HG02943 (cell line): ENCODE results near the gene RPL15.
"Not testable (repeated sequence)": the region's sequence is repeated elsewhere in the genome, so short reads cannot be mapped to it uniquely, and the experiment has no call there.

ENCODE experiments used
- ATAC-seq: cut with Tn5 transposase; IDR thresholded peaks from one replicate; pipeline ENCODE4 v1.9.1; 2021; ENCODE audit warnings: mild to moderate bottlenecking, low read depth, moderate library complexity; ENCODE audit not compliant: unreplicated experiment

Gene RPL15

GRCh38 chr3:23888617-23889228 is 28.2 kb upstream of the RPL15 start:
- ATAC-seq: no peak

- no peak for ATAC-seq
Measured at GRCh38 chr3:23889386-23889785, 27.5 kb upstream of the RPL15 start.

- no peak for ATAC-seq
Measured at GRCh38 chr3:23889950-23890349, 27.0 kb upstream of the RPL15 start.

DNA sequence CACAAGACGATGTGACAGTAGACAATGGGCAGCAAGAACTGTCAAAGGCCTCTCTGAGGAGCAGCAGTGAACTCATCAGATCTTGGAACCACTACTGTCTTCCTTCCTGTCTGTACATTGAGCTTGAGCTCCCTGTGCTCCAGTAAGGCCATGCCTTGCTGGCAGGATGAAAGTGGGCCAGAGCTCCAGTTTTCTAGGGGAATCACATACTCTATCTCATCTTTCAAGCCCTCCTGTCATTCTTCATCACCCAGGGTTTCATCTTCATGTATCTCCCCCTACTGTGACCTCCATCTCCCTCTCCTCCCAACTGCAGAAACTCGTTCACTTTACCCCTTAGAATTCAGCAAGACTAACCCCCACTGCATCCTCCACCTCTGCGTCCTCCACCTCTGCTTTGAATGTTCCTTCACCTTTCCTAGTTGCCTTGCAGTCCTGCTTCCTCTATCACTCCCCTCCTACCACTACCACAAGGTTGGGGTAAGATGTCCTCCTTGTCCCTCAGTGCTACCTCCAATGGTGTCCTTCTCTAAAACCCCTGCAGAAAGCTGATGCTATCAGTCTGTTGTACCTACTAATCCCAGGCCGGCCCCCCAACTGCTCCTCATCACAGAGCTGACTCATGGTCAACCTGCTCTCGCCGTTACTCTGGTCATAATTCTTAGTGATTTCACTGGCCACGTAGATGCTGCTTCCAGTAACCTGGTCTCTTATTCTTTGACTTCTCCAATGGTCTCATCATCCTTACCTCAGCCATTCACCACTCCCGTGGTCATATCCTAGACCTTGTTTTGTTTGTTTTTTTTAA is 22.5 kb upstream of the RPL15 start:
- no peak for ATAC-seq

- no peak for ATAC-seq
Measured at GRCh38 chr3:23895181-23895580, 21.8 kb upstream of the RPL15 start.

DNA sequence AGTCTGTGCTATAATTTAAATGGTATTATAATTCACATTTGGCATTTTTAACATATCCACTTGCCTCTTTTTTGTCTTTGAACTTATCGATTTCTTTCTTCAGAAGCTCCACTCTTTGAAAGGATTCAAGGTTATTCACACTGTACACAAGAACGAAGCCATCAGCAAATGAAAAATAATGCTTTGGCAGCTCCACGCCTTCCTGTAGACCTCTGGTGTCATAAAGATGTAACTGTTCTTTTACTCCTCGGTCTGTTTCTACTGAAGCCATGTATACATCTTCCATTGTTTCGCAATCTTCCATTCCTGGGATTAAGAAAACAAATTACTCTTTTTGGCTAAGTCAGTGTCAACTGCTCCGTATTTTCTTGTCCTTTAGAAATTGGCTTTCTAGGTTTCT is 16.2 kb upstream of the RPL15 start:
- ATAC-seq: no peak

GRCh38 chr3:23904545-23904944 is 12.4 kb upstream of the RPL15 start:
- no peak for ATAC-seq

GRCh38 chr3:23909341-23909740 is 7.6 kb upstream of the RPL15 start:
- no peak for ATAC-seq

DNA sequence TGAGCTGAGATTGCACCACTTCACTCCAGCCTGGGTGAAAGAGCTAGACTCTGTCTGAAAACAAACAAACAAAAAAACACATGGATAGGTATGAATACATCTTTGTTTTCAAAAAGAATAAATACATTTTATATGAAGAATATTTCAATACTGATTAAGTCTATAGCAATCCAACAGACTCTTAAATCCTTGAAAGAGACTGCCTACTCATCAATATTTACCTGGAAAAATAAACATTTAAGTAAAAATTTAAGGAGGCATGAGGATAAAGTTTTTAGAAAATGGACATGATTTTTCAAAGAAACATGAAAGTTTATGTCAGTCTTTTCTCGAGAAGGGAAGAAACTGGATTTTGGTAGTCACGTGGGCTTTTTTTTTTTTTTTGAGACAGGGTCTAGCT is 5.5 kb upstream of the RPL15 start:
- no peak for ATAC-seq

GRCh38 chr3:23912335-23912734 is 4.6 kb upstream of the RPL15 start:
- not testable (repeated sequence) for ATAC-seq

GRCh38 chr3:23913182-23913581 is 3.8 kb upstream of the RPL15 start:
- no peak for ATAC-seq

DNA sequence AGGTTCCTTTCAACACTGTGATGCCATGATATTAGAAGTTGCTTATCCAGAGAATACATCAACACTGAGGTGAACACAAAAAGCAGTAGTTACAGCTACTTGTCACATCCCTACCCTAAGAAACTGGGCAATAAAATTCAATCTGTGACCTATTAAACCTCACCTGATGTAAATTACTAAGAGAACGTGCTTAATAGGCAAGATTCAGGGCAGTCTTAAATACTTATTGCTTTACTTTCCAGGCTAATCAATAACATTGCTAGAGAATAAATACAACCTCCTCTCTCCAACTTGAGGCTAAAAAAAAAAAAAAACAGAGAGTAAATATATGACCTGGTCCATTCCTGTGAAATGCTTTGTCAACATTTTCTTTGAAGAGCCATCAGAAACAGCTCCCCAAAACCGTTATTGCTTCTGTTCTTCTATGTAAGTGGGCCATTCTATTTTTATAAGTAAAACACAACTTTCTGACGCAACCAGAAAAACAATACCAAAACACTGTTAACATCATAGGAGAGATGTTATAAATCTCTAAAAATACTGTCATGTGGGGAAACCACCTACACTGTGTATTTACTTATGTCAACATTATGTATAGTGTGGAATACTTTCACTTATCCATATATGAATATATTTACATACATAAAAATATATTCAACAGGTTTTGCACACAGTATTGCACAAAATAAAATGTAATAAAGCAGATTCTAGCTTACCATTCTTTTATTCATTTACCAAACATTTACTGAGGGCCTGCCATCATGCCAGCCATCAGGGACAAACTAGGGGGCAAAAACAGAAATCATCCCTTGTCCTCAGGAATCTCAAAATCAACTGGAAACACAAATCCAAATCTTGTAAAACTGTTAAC is 2.8 kb upstream of the RPL15 start:
- no peak for ATAC-seq

GRCh38 chr3:23915537-23916108 is 1.3 kb upstream of the RPL15 start:
- ATAC-seq: no peak

GRCh38 chr3:23916152-23916885 is 613 bp upstream of the RPL15 start:
- peak; percentile 43 for ATAC-seq

DNA sequence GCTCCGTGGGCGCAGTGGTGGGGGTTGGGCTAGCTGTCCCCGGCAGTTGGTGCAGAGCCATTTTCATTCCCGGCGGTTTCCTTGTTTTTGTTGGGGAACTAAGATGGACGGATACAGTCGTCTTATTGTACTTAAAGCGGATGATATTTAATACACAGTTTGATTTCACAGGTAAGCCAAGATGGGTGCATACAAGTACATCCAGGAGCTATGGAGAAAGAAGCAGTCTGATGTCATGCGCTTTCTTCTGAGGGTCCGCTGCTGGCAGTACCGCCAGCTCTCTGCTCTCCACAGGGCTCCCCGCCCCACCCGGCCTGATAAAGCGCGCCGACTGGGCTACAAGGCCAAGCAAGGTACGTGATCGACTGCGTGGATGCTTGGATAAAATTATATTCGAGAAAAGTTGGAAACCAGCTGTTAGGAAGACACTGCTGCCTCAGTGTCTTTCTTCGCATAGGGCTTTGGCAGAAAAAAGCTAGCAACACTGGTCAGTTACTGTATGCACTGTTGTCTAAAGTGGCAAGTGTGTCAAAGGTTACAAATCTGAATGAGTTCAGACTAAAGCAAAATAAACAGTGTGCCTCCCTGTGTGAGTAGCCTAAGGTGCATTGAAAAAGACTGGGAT is 859 bp downstream of the RPL15 start:
- not testable (repeated sequence) for ATAC-seq

DNA sequence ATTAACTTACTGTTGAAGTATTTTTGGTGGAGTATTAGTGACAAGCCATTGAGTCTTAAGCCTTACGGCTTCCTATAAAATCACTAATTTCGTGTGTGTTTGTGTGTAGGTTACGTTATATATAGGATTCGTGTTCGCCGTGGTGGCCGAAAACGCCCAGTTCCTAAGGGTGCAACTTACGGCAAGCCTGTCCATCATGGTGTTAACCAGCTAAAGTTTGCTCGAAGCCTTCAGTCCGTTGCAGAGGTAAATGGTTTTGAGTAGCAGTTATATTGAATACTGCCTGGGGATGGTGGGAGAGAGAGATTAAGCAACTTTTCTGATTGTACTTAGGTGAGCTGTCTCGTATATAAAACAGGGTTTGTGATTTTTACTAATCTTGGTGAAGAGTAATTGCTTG is 1.4 kb downstream of the RPL15 start:
- ATAC-seq: not testable (repeated sequence)

- ATAC-seq: no peak
Measured at GRCh38 chr3:23919628-23920027, 2.7 kb downstream of the RPL15 start.

- no peak for ATAC-seq
Measured at GRCh38 chr3:23920151-23920655, 3.3 kb downstream of the RPL15 start.

DNA sequence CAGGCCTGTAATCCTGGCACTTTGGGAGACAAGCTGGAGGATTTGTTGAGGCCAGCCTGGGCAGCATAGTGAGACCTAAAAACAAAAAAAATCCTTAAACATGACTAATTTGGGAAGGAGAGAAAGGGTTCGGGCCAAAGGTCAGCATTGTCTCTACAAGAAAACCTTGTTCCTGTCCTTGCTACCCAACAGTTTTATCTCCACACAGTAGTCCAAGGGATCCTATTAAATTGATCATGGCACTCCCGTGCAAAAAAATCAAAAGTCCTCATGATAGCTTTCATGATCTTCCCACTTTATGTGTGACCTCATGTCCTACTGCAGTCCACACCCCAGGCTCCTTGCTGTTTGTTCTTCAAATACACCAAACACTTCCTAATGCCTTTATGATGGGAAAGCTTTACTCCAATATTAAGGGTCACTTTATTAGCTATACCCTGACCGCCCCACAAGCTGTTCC is 4.2 kb downstream of the RPL15 start:
- no peak for ATAC-seq
